Colonic mucosa (tissue), 4 donors: ENCODE results near the gene TLE6. TPM values are rescaled to one million over a fixed set of nuclear protein-coding genes. Genes with fewer than 3 reads are reported as not detected.

Source experiments
- DNase-seq: peaks from one replicate; pipeline ENCODE4 v3.0.0-alpha.2; 2020
- H3K27ac ChIP-seq: fragments of 200-600 bp; one replicate; pipeline ENCODE4 v1.8.0; 2021
- H3K27me3 ChIP-seq: fragments of 200-600 bp; one replicate; pipeline ENCODE4 v1.8.0; 2021
- H3K36me3 ChIP-seq: fragments of 200-600 bp; one replicate; pipeline ENCODE4 v1.8.0; 2021
- H3K4me1 ChIP-seq: fragments of 200-600 bp; one replicate; pipeline ENCODE4 v1.8.0; 2021; ENCODE audit warnings: mild to moderate bottlenecking
- H3K4me3 ChIP-seq: fragments of 200-600 bp; one replicate; pipeline ENCODE4 v1.8.0; 2021
- H3K9ac ChIP-seq, 2 donors: one replicate each; pipeline ENCODE4 v1.7.0; 2013; ENCODE audit warnings: control low read depth in 2 of 2, low read depth in 2 of 2, low read length in 2 of 2
- H3K9me3 ChIP-seq: fragments of 200-600 bp; one replicate; pipeline ENCODE4 v1.8.0; 2021
- intact Hi-C: fragments of 100-400 bp; cut with DNase I; formaldehyde crosslinking; loops from one replicate; pipeline ENCODE4 v1.14.1; 2022
- total RNA-seq, 2 donors: library from RNA; stranded (reverse); fragmentation: NEBNext Ultra II Directional in 1 of 2; extraction: Animal tissue kit (Norgen Biotek cat#: 25700) in 1 of 2; gene quantifications; one replicate each; pipeline ENCODE4 v1.2.1, GENCODE V29; 2021
- TF ChIP-seq, protein P1 (sequence below): fragments of 200-600 bp; IDR thresholded peaks from one replicate; pipeline ENCODE4 v1.8.0; 2022; ENCODE audit warnings: antibody characterized with exemption, mild to moderate bottlenecking
- donor health status: healthy.
- donor health status: DM: no; HTN: no; CAD: no.
- donor health status: DM: no; HTN: no; CAD: no.

Gene TLE6
- total RNA-seq, 2 donors from 2014 or later: 2.9 to 3.8 TPM

DNA sequence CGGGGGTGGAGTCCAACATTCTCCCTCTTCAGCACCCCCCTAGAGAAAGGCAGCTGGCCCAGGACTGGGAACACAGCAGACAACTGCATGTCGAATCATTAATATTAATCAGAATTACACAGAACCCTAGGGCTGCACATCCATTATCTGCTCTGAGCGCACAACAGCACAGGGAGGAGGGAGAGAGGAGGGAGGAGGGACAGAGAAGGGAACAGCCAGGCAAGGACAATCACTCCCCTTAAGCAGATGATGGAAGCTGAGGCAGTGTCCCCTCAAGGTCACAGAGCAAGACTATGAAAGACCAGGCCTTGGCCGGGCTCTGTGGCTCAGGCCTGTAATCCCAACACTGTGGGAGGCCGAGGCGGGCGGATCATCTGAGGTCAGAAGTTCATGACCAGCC lies 25.7 kb downstream of the TLE6 start:
- Histone ChIP-seq H3K27ac (no peak overlapping the region), H3K9me3 (no peaks in the 10 kb centered on the region), H3K4me3 (no peak overlapping the region), H3K36me3 (no peaks in the 10 kb centered on the region), H3K9ac (no peak overlapping the region), H3K4me1 (no peaks in the 10 kb centered on the region), H3K27me3 (no peaks in the 10 kb centered on the region)
- TF ChIP-seq, protein P1, sequence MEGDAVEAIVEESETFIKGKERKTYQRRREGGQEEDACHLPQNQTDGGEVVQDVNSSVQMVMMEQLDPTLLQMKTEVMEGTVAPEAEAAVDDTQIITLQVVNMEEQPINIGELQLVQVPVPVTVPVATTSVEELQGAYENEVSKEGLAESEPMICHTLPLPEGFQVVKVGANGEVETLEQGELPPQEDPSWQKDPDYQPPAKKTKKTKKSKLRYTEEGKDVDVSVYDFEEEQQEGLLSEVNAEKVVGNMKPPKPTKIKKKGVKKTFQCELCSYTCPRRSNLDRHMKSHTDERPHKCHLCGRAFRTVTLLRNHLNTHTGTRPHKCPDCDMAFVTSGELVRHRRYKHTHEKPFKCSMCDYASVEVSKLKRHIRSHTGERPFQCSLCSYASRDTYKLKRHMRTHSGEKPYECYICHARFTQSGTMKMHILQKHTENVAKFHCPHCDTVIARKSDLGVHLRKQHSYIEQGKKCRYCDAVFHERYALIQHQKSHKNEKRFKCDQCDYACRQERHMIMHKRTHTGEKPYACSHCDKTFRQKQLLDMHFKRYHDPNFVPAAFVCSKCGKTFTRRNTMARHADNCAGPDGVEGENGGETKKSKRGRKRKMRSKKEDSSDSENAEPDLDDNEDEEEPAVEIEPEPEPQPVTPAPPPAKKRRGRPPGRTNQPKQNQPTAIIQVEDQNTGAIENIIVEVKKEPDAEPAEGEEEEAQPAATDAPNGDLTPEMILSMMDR: no peak
- no peak for DNase-seq
- intact Hi-C loops: no loop called here

DNA sequence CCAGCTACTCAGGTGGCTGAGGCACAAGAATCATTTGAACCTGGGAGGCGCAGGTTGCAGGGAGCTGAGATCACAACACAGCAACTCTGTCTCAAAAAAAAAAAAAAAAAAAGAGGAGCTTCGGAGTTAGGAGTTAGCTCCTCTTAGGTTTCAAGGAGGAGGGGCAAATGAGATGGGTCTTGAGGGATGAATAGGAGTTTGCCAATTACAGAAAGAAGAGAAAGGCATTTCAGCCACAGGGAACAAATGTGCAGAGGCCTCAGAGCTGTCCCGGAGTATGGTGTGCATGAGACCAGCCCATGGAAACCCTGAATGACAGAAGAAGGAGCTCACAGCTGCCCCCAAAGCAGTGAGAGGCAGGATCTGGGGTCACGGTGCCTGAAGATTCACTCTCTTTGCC lies 27.2 kb downstream of the TLE6 start:
- Histone ChIP-seq H3K36me3 (no peaks in the 10 kb centered on the region), H3K27ac (no peak overlapping the region)

DNA sequence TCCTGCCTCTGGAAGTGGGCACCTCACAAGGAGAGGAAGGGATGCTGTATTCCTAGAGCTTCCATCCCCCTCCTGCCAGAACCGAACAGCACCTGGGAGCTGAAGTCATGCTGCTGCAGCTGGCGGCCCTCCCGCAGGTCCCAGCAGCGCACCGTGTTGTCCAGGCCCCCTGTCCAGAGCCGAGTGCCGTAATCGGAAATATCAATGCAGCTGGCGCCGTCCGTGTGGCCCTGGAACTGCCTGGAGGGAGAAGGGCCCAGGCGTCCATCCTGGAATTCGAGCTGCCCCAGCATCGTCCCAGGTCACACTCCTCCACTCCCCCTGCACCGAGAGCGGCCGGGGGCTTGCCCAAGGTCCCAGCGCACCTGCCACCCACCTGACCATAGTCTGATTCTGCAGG lies 28.0 kb downstream of the TLE6 start:
- intact Hi-C loops: no loop called here
- Histone ChIP-seq H3K27ac (no peak overlapping the region), H3K9ac (no peak overlapping the region), H3K4me1 (no peaks in the 10 kb centered on the region), H3K9me3 (no peaks in the 10 kb centered on the region), H3K36me3 (no peaks in the 10 kb centered on the region), H3K4me3 (no peak overlapping the region), H3K27me3 (no peaks in the 10 kb centered on the region)
- TF ChIP-seq, protein P1: no peak
- DNase-seq: no peak

More for the DNA sequence above, 27.2 kb downstream of the TLE6 start:
- no peak for DNase-seq
- intact Hi-C loops: no loop called here
- TF ChIP-seq, protein P1: no peak
- H3K4me1 ChIP-seq: no peaks in the 10 kb centered on the region
- H3K9ac ChIP-seq: no peak overlapping the region
- H3K9me3 ChIP-seq: no peaks in the 10 kb centered on the region
- no peaks in the 10 kb centered on the region for H3K27me3 ChIP-seq
- no peak overlapping the region for H3K4me3 ChIP-seq

DNA sequence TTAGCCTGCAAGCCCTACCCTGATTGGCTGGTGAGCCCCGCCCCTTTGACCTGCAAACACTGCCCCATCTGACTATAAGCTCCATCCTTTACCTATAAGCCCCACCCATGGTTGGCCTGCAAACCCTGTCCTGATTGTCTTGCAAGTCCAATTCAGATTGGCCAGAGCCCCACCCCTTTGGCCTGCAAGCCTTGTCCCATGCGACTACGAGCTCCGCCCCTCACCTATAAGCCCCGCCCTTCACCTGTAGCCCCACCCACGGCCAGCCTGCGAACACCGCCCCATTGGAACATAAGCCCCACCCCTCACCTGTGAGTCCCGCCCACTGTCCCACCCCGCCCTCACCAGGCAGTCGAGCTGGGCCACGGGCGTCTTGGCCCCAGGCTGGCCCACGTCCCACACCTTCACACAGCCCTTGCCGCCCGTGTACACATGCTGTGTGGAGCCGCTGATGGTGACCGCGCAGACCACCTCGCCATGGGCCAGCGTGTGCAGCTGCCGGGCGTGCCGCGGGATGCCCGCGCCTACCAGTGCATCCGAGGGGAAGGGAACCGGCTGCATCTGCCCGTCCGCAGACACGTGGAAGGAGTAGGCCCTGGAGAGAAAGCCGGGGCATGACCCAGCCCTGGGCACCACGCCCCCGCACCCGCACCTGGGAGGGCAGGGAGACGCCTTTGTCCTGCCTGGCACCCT lies 28.9 kb downstream of the TLE6 start:
- H3K27ac ChIP-seq: no peak overlapping the region
- DNase-seq: peak; percentile 61
- no peak overlapping the region for H3K4me3 ChIP-seq
- H3K27me3 ChIP-seq: no peaks in the 10 kb centered on the region
- intact Hi-C loops: no loop called here
- TF ChIP-seq, protein P1: no peak
- H3K9me3 ChIP-seq: no peaks in the 10 kb centered on the region
- no peak overlapping the region for H3K9ac ChIP-seq
- H3K4me1 ChIP-seq: no peaks in the 10 kb centered on the region
- H3K36me3 ChIP-seq: no peaks in the 10 kb centered on the region

DNA sequence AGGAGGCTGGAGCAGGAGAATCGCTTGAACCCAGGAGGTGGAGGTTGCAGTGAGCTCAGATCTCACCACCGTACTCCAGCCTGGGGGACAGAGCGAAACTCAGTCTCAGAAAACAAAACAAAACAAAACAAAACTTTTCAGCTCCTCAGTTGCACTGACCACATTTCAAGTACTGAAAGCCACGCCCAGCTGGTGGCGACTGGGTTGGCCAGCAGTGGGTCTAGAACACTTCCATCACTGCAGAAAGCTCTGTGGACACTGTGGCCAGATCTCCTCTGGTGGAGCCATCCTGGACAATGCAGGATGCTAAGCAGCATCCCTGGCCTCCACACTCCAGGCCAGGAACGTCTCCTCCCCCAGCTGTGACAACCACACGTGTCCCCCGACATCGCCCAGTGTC lies 30.6 kb downstream of the TLE6 start:
- H3K27me3 ChIP-seq: no peaks in the 10 kb centered on the region
- H3K4me3 ChIP-seq: no peak overlapping the region
- no peaks in the 10 kb centered on the region for H3K9me3 ChIP-seq
- no peak overlapping the region for H3K27ac ChIP-seq
- H3K9ac ChIP-seq: no peak overlapping the region
- DNase-seq: no peak
- TF ChIP-seq, protein P1: no peak
- intact Hi-C loops: no loop called here
- no peaks in the 10 kb centered on the region for H3K36me3 ChIP-seq
- H3K4me1 ChIP-seq: no peaks in the 10 kb centered on the region
